IPS DF 6.9 (cell line): ENCODE data around the gene RARRES1.

ENCODE experiments used
- DNase-seq: peaks from one replicate; pipeline ENCODE4 v3.0.0-alpha.2; 2013; ENCODE audit warnings: low read depth, low spot score
- H3K27ac ChIP-seq: one replicate; pipeline ENCODE4 v1.5.1; 2013; ENCODE audit warnings: low read length, control low read depth
- H3K27me3 ChIP-seq: 2 replicates; pipeline ENCODE4 v1.6.1; 2013; ENCODE audit warnings: mild to moderate bottlenecking, low read length; ENCODE audit not compliant: control insufficient read depth, insufficient read depth
- H3K36me3 ChIP-seq: 2 replicates; pipeline ENCODE4 v1.6.1; 2013; ENCODE audit warnings: low read length; ENCODE audit not compliant: control insufficient read depth, insufficient read depth
- H3K4me1 ChIP-seq: 2 replicates; pipeline ENCODE4 v1.6.1; 2013; ENCODE audit warnings: low read length; ENCODE audit not compliant: control insufficient read depth, insufficient read depth
- H3K4me3 ChIP-seq: 2 replicates; pipeline ENCODE4 v1.5.1; 2013; ENCODE audit warnings: mild to moderate bottlenecking, low read length
- H3K9me3 ChIP-seq: 2 replicates; pipeline ENCODE4 v1.6.1; 2013; ENCODE audit warnings: low read length, inconsistent platforms; ENCODE audit not compliant: control insufficient read depth, insufficient read depth
- WGBS: extraction: QIAGEN DNeasy Blood & Tissue Kit; methylation state at CpG from one replicate; pipeline ENCODE4 v1.1.7; 2013; ENCODE audit warnings: mixed read lengths, missing lambda C conversion rate; ENCODE audit not compliant: insufficient read length, insufficient coverage; 5-methylcytosine and 5-hydroxymethylcytosine counted together

RARRES1 gene

GRCh38 chr3:158773166-158773565 is 40.9 kb upstream of the RARRES1 start:
- Histone ChIP-seq H3K4me3 (no peak overlapping the region), H3K36me3 (no peaks in the 10 kb centered on the region), H3K9me3 (no peaks in the 10 kb centered on the region), H3K27ac (no peak overlapping the region), H3K27me3 (no peaks in the 10 kb centered on the region), H3K4me1 (peaks cover 2% of the 10 kb centered on the region; the same call in 1 of the 2 replicates)
- DNase-seq, result no peak

GRCh38 chr3:158771982-158772381 is 39.7 kb upstream of the RARRES1 start:
- Histone ChIP-seq H3K4me1 (peaks cover 2% of the 10 kb centered on the region; the same call in 1 of the 2 replicates), H3K4me3 (no peak overlapping the region), H3K27me3 (no peaks in the 10 kb centered on the region), H3K36me3 (no peaks in the 10 kb centered on the region), H3K9me3 (no peaks in the 10 kb centered on the region), H3K27ac (no peak overlapping the region)
- no peak for DNase-seq
- no CpG with 5 or more reads among the region's 3 CpGs for WGBS

GRCh38 chr3:158771577-158771976 is 39.3 kb upstream of the RARRES1 start:
- no peak overlapping the region for H3K4me3 ChIP-seq
- DNase-seq, result no peak
- WGBS, result no CpG with 5 or more reads among the region's 1 CpG
- H3K27me3 ChIP-seq, result no peaks in the 10 kb centered on the region
- no peak overlapping the region for H3K27ac ChIP-seq
- H3K9me3 ChIP-seq, result no peaks in the 10 kb centered on the region
- H3K4me1 ChIP-seq, result peaks cover 2% of the 10 kb centered on the region; the same call in 1 of the 2 replicates
- H3K36me3 ChIP-seq, result no peaks in the 10 kb centered on the region

DNA sequence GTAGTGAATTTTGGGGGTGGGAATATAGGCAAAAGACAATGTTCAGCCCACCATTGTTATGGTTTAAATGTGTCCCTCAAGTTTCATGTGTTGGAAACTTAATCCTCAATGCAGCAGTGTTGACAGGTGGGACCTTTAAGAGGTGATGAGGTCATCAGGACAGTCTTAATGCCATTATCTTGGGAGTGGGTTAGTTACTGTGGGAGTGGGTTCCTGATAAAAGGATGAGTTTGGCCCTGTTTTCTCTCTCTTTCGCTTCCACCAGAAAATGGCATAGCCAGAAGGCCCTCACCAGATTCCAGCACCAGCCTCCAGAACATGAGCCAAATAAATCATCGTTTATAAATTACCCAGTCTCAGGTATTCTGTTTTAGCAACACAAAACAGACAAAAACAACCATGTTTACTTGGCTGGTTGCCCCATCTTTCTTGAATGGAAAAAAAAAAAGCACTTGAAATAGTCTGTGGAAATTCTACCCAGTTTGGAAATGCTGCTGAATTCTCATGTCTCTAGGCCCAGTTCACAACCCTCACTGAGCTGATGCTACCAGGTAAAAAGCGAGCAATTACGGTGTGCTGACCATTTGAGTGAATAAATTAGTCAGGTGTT is 38.6 kb upstream of the RARRES1 start:
- no peak for DNase-seq
- no peaks in the 10 kb centered on the region for H3K9me3 ChIP-seq
- no CpG with 5 or more reads among the region's 4 CpGs for WGBS
- peaks cover 2% of the 10 kb centered on the region; the same call in 1 of the 2 replicates for H3K4me1 ChIP-seq
- H3K27ac ChIP-seq, result no peak overlapping the region
- no peaks in the 10 kb centered on the region for H3K36me3 ChIP-seq
- no peaks in the 10 kb centered on the region for H3K27me3 ChIP-seq
- H3K4me3 ChIP-seq, result no peak overlapping the region

- Histone ChIP-seq H3K27ac (no peak overlapping the region), H3K9me3 (no peaks in the 10 kb centered on the region), H3K4me1 (peaks cover 2% of the 10 kb centered on the region; the same call in 1 of the 2 replicates), H3K27me3 (no peaks in the 10 kb centered on the region), H3K4me3 (no peak overlapping the region), H3K36me3 (no peaks in the 10 kb centered on the region)
- WGBS, result no CpG with 5 or more reads among the region's 10 CpGs
- no peak for DNase-seq
Observed at GRCh38 chr3:158769952-158770740, 37.9 kb upstream of the RARRES1 start.

DNA sequence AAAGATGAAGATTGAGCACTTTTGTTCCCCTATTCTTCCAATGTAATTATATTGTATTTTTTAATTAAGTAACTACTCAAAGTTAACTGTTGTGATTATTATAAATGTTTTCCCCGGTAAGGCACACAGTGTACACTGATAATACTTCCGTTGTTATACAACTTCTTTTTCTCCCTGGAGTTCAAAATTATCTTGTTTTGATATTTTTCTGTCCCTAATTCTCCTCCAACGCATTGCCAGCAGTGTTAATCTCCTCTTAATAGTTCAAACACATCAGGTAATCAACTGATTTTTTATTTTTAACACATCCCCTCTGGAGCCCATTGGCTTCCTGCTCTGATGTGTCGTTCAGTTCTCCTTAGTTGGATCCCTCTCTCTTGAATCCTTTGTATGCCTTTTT is 37.3 kb upstream of the RARRES1 start:
- no peaks in the 10 kb centered on the region for H3K36me3 ChIP-seq
- peaks cover 2% of the 10 kb centered on the region; the same call in 1 of the 2 replicates for H3K4me1 ChIP-seq
- no peaks in the 10 kb centered on the region for H3K27me3 ChIP-seq
- H3K4me3 ChIP-seq, result no peak overlapping the region
- DNase-seq, result no peak
- no peak overlapping the region for H3K27ac ChIP-seq
- WGBS, result no CpG with 5 or more reads among the region's 4 CpGs
- H3K9me3 ChIP-seq, result no peaks in the 10 kb centered on the region

GRCh38 chr3:158768881-158769543 is 36.8 kb upstream of the RARRES1 start:
- H3K27ac ChIP-seq, result no peak overlapping the region
- no peaks in the 10 kb centered on the region for H3K27me3 ChIP-seq
- WGBS, result no CpG with 5 or more reads among the region's 8 CpGs
- H3K36me3 ChIP-seq, result no peaks in the 10 kb centered on the region
- no peak overlapping the region for H3K4me3 ChIP-seq
- DNase-seq, result no peak
- H3K9me3 ChIP-seq, result no peaks in the 10 kb centered on the region
- H3K4me1 ChIP-seq, result peaks cover 2% of the 10 kb centered on the region; the same call in 1 of the 2 replicates

DNA sequence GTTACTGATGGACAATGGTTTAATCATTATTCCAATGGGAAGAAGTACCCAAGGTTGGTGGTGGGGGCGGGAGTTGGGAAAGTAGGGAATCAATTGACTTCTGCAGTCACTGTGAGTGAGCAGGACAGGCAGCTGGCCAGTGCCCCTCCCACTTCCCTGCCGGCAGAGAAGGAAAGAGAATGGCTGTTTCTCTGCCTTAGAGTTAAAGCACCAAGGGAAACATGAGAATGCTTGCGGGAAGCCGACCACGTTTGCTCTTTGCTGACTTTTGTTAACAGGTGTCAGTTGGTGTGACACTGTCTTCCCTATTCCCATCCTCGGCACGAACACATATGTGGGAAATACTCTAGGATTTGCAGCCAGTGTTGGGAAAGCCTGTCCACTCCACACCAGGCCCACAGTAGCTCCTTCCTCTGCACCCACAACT is 36.1 kb upstream of the RARRES1 start:
- no peak overlapping the region for H3K27ac ChIP-seq
- peaks cover 2% of the 10 kb centered on the region; the same call in 1 of the 2 replicates for H3K4me1 ChIP-seq
- H3K27me3 ChIP-seq, result no peaks in the 10 kb centered on the region
- no CpG with 5 or more reads among the region's 7 CpGs for whole genome bisulfite sequencing
- no peak for DNase-seq
- no peak overlapping the region for H3K4me3 ChIP-seq
- H3K9me3 ChIP-seq, result no peaks in the 10 kb centered on the region
- no peaks in the 10 kb centered on the region for H3K36me3 ChIP-seq

DNA sequence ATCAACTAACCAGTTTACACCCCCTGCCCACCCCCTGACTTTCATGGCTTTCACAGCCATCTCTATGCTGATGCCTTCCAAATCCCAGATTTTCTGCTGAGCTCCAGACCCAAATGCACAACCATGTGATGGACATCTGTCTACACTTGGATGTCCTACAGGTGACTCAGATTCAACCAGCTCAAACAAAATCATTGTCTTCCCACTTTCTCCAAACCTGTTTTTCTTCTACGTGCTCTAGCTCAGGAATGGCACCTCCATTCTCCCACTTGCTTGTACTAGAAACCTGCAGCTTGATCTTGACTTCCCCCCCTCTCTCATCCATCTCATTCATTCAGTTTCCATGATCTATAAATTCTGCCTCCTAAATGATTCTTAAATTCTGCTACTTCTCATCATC is 34.1 kb upstream of the RARRES1 start:
- no peak overlapping the region for H3K27ac ChIP-seq
- no peaks in the 10 kb centered on the region for H3K36me3 ChIP-seq
- no CpG with 5 or more reads among the region's 1 CpG for WGBS
- H3K4me1 ChIP-seq, result peaks cover 2% of the 10 kb centered on the region; the same call in 1 of the 2 replicates
- no peaks in the 10 kb centered on the region for H3K9me3 ChIP-seq
- no peak for DNase-seq
- no peaks in the 10 kb centered on the region for H3K27me3 ChIP-seq
- H3K4me3 ChIP-seq, result no peak overlapping the region

DNA sequence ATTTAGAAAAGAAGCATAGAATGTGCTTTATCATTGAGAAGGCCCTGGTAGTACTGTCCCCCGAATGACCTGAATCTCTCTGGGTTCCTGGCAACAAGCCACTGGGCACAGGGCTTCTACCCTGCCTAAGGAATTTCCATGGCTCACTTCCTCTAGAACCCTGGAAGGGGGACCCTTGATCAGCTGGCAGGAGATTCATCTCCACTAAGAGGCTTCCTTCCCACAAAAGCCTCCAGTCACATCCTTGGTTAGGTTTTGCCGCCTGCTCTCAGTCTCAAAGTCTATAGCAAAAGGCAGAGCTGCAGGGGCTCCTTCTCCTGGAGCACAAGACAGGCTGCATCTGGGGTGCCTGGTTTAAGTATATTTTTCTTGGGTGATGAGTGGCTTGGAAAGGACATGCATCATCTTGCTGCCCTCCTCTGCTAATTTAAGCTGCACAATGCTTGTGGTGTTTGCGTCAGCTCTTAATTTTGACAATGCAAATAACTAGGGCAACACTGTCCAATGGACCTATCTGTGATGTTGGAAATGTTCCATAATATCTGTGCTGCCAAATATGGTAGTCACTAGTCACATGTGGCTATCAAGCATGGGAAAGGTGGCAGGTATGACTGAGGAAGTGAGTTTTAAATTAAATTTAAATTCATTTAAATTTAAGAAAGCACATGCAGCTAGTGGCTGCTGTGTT is 33.4 kb upstream of the RARRES1 start:
- Histone ChIP-seq H3K4me1 (peaks cover 2% of the 10 kb centered on the region; the same call in 1 of the 2 replicates), H3K9me3 (no peaks in the 10 kb centered on the region), H3K27me3 (no peaks in the 10 kb centered on the region), H3K27ac (no peak overlapping the region), H3K36me3 (no peaks in the 10 kb centered on the region), H3K4me3 (no peak overlapping the region)
- DNase-seq, result no peak
- no CpG with 5 or more reads among the region's 3 CpGs for WGBS
